Globus pallidus (tissue), 1 donor: Measurements from ENCODE around the gene TLE3.

Experiments used
- DNase-seq: peaks from one replicate; pipeline ENCODE4 v3.0.0-alpha.2; 2015; ENCODE audit warnings: low spot score

Gene TLE3

DNA sequence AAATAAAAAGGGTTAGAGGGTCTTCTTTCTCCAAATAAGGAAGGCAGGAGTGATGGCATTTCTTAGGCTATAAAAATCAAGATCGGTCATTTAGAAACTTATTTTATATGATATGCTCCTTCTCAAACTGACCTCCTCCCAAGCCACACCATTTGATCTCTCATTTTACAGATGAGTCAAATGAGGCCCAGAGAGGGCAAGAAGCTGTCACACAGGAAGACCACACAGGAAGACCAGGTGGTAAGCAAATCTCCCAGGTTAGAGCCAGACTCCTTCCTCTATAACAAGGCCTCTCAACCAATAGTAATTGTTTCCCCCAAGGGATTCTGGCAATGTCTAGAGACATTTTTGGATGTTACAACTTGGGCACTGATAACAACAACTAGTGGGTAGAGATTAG is 13.8 kb downstream of the TLE3 start:
- no peak for DNase-seq

DNA sequence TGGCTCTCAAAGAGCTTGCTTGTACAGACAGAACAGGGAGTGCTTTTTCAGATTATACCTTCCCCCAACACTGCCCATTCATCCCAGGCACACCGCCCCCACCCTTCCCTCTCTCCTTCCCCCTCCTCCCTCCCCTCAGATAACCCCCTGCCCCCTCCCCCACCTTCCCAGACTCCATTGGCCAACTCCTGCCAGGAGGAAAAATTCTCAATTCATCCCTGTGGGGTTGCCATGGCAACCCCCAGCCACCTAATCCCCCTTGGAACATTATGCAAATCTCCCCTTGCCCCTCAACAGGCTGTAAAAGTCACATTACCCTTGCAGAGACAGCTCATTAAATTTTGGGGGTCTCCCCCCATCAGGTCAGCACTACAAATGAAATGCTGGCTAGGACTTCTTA is 14.3 kb downstream of the TLE3 start:
- no peak for DNase-seq

DNA sequence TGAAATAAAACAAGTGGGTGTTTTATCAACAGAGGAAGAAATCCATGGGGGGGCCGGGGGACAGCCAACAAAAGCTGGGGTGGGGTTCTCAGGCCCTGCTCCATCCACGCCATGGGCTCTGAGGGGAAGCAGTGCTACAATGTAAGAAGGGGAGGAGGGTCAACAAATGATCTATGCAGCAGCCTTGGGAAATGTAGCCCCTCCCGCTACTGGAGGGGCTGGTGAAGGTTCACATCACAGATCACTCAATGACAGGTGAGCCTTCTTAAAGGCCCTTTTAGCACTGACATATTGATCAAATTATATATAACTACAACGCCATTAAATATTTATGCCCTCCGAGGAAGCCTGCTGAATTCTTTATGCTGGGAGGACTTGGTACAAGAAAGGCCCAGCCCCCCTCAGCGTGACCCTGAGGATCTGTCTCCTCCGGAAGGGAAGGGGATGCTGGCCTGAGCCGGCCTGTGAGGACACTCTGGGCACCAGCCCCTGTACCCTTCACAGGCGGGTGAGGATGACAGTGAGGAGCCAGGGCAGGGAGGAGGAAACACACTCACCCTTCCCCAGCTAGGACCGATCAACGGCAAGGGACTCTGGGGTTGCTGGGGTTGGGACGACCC is 15.3 kb downstream of the TLE3 start:
- DNase-seq: no peak

DNA sequence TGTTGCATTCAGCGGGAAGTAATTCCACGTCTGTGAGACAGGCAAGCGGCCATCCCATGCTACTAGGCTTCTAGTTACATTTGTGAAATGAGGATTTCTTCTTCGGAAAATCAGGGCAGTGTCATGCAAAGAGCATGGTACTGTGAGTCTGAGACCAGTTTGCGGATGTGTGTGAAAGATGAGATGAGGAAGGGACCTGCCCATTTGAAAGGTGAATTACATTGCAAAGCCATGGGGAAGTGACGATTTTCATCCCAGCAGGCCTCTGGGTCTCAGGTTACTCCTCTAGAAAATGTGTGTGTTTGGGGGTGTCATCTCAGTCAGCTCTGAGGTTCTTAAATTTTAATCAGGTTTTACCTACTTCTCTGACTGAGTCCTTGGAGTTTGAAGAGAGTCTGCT is 16.1 kb downstream of the TLE3 start:
- no peak for DNase-seq

DNA sequence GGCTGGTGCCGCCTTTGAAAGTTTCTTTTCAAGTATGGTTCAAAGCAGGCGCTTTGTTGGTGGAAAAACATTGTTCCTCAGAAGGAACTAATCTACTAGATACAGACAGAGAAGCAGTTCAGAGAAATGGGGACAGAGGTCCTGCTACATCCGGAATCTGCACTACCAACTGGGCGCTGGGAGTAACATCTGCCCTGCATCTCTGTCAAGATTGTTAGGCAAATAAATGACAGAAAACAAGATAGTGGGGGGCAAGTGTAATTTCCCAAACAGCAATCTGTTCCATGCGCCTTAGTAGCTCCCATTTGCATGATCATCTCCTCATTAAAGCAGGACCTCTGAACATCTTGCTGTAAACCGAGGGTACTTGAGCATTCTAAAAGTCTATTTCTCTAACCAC is 17.4 kb downstream of the TLE3 start:
- DNase-seq: no peak

DNA sequence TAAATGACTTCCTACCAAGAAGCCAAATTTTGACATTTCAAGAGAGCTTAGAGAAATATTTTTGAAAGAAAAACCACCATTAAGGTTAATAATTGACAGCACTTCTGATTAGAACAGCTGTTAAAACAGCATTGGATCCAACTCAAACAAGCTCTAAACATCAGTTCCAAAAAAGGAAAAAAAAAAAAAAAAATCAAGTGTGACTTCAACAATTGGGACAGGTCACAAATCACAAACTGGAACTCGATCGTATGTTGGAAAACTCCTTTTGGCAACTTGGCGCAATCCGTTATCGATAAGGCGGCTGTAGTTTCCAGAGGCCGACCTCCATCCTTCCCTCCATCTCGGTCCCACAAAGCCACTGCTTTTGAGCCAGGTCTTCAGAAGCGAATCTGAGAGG is 17.8 kb downstream of the TLE3 start:
- no peak for DNase-seq

DNA sequence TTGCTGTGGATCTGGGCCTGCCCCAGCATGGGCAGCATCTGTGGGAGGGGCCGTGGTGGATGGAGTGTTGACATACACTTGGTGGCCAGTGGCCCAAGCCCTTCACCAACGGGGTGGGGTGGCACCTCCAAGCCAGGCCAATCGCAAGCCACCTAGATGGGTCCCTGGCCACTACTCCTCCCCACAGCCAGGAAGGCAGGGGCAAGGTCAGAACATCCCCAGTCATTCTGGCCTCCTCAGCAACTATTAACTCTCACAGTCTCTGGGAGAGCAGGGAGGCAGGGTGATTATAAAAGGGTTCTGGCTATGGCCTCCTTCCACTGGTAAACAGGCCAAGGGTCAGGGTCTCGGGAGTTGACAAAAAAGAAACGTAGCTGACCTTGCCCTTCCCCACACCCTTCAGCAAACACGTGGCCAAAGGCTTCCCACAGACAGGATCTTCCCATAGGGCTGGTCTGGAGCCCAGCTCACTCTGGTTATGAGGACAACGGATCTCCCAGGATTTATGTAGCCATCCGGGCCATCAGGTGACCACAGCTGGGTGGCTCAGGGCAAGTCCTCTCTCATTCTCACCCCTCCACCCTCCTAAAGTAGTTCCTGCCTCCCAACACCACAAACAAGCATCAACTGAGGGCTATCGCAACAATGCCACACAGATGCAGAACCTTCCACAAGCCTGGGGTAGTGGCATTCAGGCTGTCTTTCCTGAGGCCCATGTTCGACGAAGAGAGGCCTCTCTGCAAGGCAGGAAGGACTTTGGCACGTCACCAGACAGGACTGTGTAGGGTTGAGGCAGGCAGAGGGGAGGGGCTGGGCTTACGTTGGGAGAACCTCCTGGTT is 18.9 kb downstream of the TLE3 start:
- DNase-seq: no peak

DNA sequence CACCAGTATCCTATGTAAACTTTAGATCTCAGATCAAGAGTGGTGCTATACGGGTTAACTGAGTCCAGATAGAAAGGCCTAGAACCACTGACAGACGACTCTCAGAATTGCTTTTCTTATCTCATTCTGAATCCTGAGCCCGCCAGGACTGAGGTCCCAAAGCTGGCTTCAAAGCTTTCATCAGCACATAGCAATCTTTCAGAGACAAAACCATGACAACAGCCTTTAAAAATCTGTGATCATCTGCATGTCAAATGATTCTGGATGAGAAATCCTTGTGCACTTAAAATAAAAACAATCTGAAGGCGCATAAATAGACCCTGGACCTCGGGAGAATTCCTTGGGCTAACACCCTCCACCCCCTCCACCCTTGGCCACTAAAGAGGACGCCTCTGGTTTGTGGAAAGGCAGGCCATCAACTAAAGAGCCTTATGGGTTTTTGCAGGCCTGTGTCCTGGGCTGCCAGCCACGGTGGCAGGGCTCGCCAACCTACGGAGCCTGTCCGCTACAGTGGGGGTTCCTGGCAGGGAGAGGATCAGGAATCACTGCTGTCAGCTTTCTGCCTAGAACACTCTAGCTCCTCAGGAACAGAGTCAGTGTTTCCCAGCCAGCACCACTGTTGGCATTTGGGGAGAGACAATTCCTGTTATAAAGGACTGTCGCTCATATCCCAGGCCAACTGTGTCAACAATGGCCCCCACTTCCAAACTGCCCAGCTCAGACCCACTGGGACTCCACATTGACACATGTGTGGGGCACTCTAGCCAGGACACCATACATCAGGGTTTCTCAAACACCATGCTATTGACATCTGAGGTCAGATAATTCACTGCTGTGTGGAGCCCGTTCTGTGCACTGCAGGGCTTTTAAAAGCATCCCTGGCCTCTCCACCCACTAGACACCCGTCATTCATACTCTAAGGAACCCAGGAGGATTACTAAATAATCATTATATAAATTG is 20.2 kb downstream of the TLE3 start:
- peak; percentile 70 for DNase-seq

DNA sequence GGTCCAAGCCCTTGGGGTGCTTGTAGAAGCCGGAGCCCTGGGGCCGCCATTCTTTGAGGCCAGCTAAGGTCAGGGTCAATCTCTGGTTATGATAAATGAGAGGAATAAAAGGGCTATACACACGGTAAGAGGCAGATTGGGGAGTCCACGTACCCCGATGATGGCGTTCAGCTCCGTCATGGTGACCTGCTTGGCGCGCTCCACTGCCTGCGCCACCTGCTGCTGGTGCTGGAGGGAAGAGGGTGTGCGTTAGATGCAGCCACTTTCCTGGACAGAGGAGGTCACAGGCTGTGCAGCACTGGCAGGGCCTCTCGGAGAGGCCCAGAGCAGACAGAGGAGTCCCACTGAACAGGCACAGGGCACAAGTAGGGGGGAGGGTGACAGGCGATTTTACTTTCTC is 23.3 kb downstream of the TLE3 start:
- DNase-seq: no peak

DNA sequence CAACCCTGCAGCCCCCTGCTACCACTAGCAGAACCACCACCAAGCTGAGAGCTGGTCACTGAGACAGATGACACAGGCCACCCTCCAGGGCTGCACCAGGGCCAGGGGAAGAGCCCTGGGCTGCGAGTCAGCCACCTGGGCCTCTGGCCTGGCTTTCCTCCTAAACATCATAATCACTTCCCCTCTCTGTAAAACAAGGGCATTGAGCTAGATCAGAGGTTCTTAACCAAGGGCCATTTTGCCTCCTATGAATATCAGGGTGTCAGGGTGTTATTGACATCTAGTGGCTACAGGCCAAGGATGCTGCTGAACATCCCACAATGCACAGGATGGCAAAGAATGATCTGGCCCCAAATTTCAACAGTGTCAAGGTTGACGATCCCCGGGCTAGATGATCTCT is 25.2 kb downstream of the TLE3 start:
- DNase-seq: no peak

DNA sequence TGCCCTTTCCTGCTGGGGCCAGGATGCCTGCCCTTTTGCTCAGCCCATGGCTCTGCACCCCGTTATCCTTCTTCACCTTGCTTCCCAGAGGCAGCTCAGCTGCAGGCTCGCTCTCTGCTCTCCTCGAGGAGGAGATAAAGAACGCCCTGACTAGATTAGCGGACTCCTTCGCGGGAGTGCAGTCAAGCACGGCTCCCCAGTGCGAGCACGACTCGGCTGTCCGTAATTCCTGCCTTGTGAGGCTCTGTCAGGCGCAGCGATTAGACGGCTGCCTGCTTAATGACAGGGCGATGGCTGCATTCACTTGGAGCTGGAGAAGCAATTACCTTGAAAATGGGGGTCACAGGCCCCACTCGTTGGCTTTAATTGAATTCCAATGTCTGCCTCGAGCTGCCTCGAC is 25.9 kb downstream of the TLE3 start:
- no peak for DNase-seq

DNA sequence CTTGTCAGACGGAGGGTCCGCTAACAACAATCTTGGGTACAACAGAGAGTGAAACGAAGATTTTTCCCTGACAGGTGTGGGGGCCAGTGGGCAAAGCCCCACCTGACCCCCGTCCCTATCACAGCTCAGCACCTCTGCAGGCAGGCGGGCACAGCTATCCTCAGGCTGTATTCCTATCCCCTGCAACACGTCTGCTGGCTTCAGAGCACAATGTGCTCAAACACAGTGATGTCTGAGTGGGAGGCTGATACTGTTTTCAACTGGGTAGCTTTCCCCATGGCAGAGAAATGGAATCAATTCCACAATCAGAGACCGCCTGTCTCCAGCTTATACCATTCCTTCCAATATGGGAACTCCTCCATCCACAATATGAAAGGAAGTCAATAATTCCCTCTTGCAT is 28.0 kb downstream of the TLE3 start:
- no peak for DNase-seq

DNA sequence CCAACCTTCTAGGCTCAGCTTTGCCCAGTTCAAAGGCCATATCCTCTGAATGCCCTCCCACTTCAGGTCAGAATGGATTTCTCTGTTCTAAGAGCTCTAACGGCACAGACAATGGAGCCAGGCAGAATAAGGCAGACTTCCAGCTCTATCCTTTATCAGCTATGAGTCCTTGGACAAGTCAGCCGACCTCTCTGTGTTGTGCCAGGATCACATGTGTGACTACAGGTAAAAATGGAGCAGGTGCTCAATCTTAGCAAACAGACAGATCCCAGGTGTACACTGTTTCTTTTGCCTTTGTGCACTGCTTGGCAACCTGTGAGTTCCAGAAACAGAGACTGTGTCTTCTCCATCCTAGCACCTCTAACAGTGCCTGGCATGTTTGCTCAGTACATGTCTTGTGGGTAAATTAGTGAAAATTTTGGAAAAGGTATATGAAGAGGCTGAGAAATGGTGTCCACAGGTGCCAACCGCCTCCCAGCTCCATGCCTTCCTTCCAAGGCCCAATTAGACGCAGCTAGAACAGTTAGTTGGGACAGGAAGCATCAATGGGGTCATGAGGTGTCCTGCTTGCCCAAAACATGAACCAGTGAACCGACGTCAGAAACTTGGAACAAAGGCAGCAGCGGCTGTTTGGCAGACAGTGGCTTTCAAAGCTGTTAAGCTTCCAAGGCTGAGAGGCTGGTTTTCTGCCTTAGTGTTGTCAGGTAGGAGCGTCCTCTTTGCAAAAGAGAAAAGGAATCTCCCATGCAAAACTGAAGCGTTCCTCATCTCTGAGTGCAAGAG is 28.7 kb downstream of the TLE3 start:
- peak; percentile 57 for DNase-seq

DNA sequence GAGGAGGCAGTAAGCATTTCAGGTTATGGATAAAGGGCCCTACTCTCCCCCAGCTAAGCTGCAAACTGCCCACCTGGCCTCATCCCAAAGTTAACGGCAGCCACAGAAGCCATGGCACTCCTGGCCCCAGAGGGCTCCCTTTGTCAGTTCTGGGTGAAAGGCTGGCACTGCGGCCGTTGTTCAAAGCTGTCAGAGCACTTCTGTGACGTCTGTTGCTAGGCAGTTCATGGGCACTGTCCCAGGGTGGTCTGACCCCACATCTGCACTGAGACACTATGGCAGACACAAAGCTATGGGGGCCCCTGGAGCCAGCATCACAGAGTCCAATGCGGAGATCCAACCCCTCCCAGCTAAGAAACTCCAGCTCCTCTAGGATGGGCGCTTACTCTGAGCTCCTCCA is 30.0 kb downstream of the TLE3 start:
- DNase-seq: no peak

DNA sequence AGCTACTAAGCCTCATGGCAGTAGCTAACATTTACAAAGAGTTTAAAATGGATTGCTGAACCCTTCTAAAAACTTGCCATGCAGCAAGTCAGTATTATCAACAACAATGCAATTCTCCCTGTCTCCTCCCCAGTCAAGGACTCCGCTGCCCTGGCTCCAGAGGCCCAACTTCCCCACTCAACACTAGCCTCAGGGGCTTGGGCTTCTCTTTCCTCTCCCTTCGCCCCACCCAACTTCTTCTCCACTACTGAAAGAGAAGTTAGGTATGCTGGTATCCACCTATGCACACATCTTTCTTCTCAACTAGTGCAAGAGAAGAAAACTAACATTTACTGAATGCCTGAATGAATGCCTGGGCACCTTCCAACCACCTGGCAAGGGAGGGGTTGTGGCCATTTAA is 30.7 kb downstream of the TLE3 start:
- no peak for DNase-seq

DNA sequence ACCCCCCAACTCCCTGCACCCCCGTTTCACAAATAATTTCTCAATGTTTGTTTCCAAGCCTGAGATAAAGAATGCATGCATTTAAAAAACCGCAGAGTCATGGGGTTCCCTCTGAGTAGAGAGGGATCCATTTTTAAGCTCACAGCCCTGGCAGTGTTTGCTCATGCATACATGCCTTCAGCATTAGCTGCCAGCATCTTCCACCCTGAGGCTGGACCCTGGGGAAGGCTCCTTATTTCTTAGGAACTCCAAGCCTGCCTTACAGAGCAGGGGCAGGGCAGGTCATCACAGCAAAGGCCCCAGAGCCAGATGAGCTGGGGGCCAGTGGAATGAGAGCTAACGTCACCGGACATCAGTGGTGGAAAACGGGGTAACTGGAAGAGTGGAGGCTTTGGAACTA is 31.3 kb downstream of the TLE3 start:
- DNase-seq: no peak

DNA sequence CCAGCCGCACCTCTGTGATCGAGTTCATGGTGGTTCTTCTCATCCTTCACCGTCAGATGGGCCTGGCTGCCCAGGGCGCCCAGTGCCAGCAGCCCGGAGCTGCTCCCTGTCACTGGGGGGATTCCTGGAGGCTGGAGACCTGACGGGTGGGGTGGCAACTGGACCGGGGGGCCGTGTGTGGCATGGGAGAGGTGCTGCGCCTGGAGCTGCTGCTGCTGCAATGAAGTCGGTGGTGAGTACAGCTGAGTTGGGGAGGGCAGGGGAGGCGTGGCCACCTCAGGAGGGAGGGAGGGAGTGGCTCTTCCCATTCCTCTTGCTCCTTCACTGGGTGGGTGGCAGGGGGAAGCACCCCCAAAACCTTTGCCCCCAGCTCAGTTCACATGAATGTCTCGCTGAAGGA is 31.7 kb downstream of the TLE3 start:
- no peak for DNase-seq

DNA sequence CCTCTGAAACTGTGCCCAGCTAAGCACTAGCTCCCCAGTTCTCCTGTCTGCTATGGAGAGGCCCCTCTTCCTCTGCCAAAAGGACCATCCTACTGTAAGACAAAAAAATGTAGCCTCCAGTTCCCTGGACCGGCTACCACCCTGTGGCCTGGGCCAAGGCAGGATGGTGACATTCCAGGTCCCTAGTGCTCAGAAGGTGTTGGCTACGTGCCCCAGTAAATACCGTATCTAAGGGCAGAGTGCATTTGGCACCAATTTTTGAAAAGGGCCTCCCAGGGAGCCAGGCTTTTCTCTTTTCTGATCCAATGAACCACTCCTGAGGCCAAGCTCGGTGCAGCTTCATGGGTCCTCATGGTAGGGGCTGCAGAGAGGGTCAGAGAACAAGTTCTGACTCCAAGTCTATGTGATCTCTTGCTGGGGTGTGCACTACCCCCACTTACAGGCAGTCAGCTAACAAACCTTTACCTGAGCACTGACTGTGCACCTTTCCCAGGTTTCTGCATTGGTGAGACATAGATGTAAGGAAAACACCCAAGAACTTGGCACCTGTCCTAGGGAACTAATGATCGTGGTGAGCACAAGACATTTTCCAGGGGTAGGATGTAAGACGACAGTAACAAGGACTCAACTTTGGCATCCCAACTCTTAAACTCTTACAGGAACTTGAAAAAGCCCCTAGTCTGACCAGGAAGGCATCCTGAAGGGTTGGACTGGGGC is 32.6 kb downstream of the TLE3 start:
- DNase-seq: no peak

DNA sequence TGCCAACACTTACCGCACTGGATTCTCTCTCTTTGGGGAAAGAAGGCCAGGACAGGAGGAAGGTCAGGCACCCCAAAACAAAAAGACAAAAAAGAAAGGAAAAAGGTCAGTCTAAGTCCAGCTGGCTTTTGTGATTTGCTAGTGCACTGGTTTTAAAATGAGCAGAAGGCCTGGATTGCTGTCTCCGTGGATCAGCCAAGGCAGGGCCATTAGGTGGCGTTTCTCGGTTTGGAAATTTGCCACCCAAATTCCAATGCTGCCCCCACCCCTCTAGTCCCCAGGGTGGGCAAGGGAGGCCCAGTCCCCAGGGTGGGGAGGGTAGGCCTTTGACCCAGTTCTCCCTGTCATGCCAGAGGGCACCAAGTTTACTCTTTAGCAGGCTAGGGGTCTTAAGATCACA is 33.3 kb downstream of the TLE3 start:
- no peak for DNase-seq

DNA sequence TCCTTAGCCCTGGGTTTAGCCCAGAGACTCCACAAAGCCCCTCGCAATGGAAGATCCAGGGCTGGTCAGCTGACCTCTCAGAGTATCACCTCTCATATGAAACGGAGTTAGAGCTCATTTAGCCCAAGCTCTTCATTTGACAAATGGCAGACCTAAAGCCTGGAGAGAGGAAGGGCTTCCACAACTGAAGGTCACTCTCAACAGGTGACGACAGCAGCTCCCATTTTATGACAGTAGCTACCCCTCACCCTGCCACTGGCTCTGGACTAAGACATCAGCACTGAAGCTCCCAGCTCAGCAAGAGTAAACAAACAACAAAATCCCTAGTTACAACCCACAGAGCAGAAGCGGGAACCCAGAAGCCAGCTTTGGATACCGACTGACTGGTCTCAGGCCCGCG is 33.7 kb downstream of the TLE3 start:
- no peak for DNase-seq

DNA sequence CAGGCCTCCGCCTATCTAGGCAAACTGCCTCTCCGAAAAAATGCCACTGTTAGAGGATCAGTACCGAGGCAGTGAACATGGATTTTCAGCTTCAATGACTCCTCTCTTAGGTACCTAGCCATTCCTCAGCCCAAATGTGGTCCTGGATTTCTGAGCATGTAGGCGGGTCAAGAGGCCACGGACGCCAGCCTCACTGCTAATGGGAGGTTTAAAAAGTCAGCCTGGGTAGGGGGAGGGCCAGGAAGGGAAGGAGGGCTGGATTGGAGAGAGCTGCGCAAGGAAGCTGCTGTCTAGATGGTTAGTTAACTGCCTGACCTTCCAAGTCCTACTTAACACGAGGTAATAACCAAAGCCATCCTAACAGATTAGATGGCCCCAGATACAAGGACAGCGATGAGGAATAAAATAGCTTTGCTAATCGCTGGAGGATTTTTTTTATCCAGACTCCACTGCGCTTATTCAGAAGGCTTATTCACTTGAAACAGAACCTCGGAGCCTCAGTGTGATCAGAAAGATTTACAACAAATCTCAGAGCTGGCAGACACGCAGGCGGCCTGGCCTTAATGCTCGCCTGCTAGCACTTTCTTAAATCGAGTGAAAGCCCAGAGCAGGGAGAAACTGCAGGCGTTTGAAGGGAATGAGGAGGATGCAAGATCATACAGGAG is 34.3 kb downstream of the TLE3 start:
- no peak for DNase-seq
